ENCODE data around the gene SFMBT2. TPM values are rescaled to one million over a fixed set of nuclear protein-coding genes. Genes with fewer than 3 reads are reported as not detected.
A peak's percentile ranks its signal among the peaks of the same experiment; 100 is the strongest.

Gene SFMBT2
- total RNA-seq, 1 donor from 2014 or later, result 18.7 TPM

GRCh38 chr10:7123774-7124173, 287.1 kb downstream of the SFMBT2 start:
- no peak overlapping the region for H3K4me3 Mint-ChIP-seq
- ChIA-PET CTCF (interaction anchor here (1.0 kb wide), 1 partner anchor 284 kb away, joined by 5 read pairs; no protein-coding TSS in a partner anchor), POLR2A (no interaction called here)
- no peaks in the 10 kb centered on the region for H3K36me3 Mint-ChIP-seq (ENCODE audit: low read depth)
- H3K27me3 Mint-ChIP-seq, result peaks cover 3% of the 10 kb centered on the region
- H3K9me3 Mint-ChIP-seq, result no peaks in the 10 kb centered on the region
- TF ChIP-seq CTCF (IDR thresholded peaks at IDR 0.05), result no peak
- H3K27ac Mint-ChIP-seq, result no peak overlapping the region
- intact Hi-C loops (cut with micrococcal nuclease), result loop anchor here (2.0 kb wide), 1 partner anchor 69 kb away; no protein-coding TSS in a partner anchor
- H3K4me1 Mint-ChIP-seq, result peaks cover 6% of the 10 kb centered on the region
- no peak for ATAC-seq (ENCODE audit: low read depth)
- no peak for DNase-seq

GRCh38 chr10:7122561-7122960, 288.3 kb downstream of the SFMBT2 start:
- ChIA-PET POLR2A (no interaction called here), CTCF (interaction anchor here (2.1 to 2.6 kb wide), 4 partner anchors 286 to 565 kb away, joined by 10 to 26 read pairs (median 16); partner anchors contain the start of gene SFMBT2)
- DNase-seq, result no peak
- H3K4me3 Mint-ChIP-seq, result no peak overlapping the region
- H3K27ac Mint-ChIP-seq, result no peak overlapping the region
- H3K27me3 Mint-ChIP-seq, result peaks cover 3% of the 10 kb centered on the region
- no peaks in the 10 kb centered on the region for H3K36me3 Mint-ChIP-seq (ENCODE audit: low read depth)
- intact Hi-C loops (cut with micrococcal nuclease), result loop anchor here (2.0 kb wide), 1 partner anchor 70 kb away; no protein-coding TSS in a partner anchor
- ATAC-seq (ENCODE audit: low read depth), result no peak
- H3K4me1 Mint-ChIP-seq, result peaks cover 6% of the 10 kb centered on the region
- no peak for TF ChIP-seq CTCF (IDR thresholded peaks at IDR 0.05)
- no peaks in the 10 kb centered on the region for H3K9me3 Mint-ChIP-seq

GRCh38 chr10:7121154-7121797, 289.6 kb downstream of the SFMBT2 start:
- DNase-seq (peak; percentile 43), ATAC-seq (ENCODE audit: low read depth) (peak; percentile 85)
- peaks cover 3% of the 10 kb centered on the region for H3K27me3 Mint-ChIP-seq
- H3K4me3 Mint-ChIP-seq, result no peak overlapping the region
- H3K27ac Mint-ChIP-seq, result no peak overlapping the region
- ChIA-PET CTCF (interaction anchor here (0.6 to 2.6 kb wide), 21 partner anchors 10 to 566 kb away, joined by 3 to 26 read pairs (median 5); partner anchors contain the start of gene SFMBT2), POLR2A (no interaction called here)
- no peaks in the 10 kb centered on the region for H3K9me3 Mint-ChIP-seq
- no peaks in the 10 kb centered on the region for H3K36me3 Mint-ChIP-seq (ENCODE audit: low read depth)
- intact Hi-C loops (cut with micrococcal nuclease), result loop anchor here (1.0 kb wide), 5 partner anchors 139 to 566 kb away; no protein-coding TSS in a partner anchor
- H3K4me1 Mint-ChIP-seq, result peaks cover 6% of the 10 kb centered on the region
- peak; percentile 42 for TF ChIP-seq CTCF (IDR thresholded peaks at IDR 0.05)

- Mint-ChIP-seq H3K9me3 (no peaks in the 10 kb centered on the region), H3K27ac (no peak overlapping the region), H3K36me3 (ENCODE audit: low read depth) (no peaks in the 10 kb centered on the region), H3K27me3 (peaks cover 4% of the 10 kb centered on the region), H3K4me3 (no peak overlapping the region), H3K4me1 (peaks cover 6% of the 10 kb centered on the region)
- POLR2A ChIA-PET, result no interaction called here
- CTCF ChIA-PET, result interaction anchor here (1.2 to 1.8 kb wide), 2 partner anchors 17 to 200 kb away, joined by 4 read pairs; no protein-coding TSS in a partner anchor
- intact Hi-C loops (cut with micrococcal nuclease), result loop anchor here (10.0 kb wide), 1 partner anchor 705 kb away; no protein-coding TSS in a partner anchor
- no peak for DNase-seq
- no peak for TF ChIP-seq CTCF (IDR thresholded peaks at IDR 0.05)
- no peak for ATAC-seq (ENCODE audit: low read depth)
Measured at GRCh38 chr10:7119325-7120015, 291.4 kb downstream of the SFMBT2 start.

All from activated B cell treated with CpG ODN at 0.5 μM for 24 hours (primary cell).